ENCODE data around the gene IMP4.

The IMP4 gene

DNA sequence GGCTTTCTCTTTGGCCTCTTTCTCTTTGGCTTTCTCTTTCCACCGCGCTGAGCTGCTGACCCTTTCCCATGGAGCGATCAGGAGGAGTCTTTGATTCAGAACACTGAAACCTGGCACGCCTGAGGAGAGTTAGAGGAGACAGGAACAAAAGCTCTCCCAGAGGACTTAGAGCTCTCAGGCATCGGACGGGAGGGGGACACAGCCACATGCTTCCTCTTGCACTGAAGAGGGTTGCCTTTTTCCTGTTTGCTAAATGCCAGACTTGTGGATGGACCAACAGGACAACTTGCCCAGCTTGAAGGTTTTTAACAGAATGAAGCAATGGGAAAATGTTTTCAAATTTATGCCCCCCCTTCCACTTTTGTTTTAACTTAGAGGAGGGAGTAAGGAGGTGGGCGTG lies 9.5 kb downstream of the IMP4 start:
- ChIA-PET CTCF (interaction anchor here (1.7 kb wide), 1 partner anchor 64 kb away, joined by 6 read pairs; no protein-coding TSS in a partner anchor), POLR2A (ENCODE audit: low non-redundant PET) (no interaction called here)
- peak overlapping the region; percentile 16; the same call in 1 of the 2 replicates for H3K27ac ChIP-seq
- TF ChIP-seq, protein P1, sequence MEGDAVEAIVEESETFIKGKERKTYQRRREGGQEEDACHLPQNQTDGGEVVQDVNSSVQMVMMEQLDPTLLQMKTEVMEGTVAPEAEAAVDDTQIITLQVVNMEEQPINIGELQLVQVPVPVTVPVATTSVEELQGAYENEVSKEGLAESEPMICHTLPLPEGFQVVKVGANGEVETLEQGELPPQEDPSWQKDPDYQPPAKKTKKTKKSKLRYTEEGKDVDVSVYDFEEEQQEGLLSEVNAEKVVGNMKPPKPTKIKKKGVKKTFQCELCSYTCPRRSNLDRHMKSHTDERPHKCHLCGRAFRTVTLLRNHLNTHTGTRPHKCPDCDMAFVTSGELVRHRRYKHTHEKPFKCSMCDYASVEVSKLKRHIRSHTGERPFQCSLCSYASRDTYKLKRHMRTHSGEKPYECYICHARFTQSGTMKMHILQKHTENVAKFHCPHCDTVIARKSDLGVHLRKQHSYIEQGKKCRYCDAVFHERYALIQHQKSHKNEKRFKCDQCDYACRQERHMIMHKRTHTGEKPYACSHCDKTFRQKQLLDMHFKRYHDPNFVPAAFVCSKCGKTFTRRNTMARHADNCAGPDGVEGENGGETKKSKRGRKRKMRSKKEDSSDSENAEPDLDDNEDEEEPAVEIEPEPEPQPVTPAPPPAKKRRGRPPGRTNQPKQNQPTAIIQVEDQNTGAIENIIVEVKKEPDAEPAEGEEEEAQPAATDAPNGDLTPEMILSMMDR (conservative IDR thresholded peaks at IDR 0.05; ENCODE audit: low read depth) = no peak
- no peak for DNase-seq (ENCODE audit: low spot score)

DNA sequence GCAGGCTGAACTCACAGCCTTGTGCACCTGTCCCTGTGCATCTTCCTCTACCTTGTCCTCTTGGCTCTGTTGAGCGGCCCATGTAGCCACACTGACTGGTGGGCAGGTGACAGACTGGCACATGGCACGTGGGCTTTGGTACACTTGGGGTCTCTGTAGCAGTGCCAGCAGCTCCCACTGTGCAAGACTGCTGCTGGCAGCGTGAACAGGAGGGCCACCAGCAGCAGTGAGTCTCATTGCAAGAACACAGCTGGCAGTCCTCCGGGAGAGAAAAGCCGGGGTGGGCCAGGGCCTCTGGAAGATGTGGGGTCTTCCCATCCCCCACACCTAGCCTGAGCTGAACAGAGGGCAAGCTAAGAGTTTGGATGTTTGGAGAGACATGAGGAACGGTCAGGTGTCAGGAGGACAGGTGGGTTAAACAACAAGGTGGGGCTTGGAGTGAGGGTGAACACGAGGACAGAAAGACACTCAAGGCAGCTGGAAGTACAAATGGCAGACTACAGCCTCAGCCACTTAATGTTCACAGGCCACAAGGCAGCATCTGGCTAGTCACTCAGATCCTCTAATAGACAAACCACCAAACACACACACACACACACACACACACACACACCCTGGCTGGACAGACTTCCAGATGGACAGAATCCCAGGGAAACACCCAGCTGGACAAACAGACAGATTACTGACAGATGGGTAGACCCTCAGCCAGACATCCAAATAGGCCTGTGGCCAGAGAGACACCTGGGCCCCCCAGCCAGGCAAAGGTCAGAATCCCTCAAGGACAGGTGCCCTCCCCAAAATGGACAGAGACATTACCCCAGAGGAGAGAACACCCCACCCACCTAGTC lies 10.8 kb downstream of the IMP4 start:
- ChIA-PET POLR2A (ENCODE audit: low non-redundant PET) (no interaction called here), CTCF (interaction anchor here (0.6 kb wide), 1 partner anchor 154 kb away, joined by 3 read pairs; no protein-coding TSS in a partner anchor)
- H3K27ac ChIP-seq = no peak overlapping the region
- DNase-seq (ENCODE audit: low spot score) = no peak
- TF ChIP-seq, protein P1 (conservative IDR thresholded peaks at IDR 0.05; ENCODE audit: low read depth) = no peak

DNA sequence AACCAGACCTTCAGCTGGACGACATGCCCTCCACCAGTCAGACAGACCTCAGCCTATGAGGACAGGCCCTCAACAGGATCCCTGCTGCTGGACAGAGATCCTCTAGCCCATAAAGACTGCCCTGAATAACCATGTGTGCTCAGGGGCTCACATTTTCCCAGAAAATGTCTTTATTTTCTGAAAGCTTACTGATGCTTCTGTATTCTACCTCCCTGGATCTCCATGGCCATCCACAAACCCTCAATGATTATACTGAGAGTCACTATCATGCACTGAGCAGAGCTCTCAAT lies 11.4 kb downstream of the IMP4 start:
- TF ChIP-seq, protein P1 (conservative IDR thresholded peaks at IDR 0.05; ENCODE audit: low read depth) = no peak
- CTCF ChIA-PET = interaction anchor here (1.5 kb wide), 1 partner anchor 8 kb away, joined by 3 read pairs; no protein-coding TSS in a partner anchor
- POLR2A ChIA-PET (ENCODE audit: low non-redundant PET) = no interaction called here
- no peak overlapping the region for H3K27ac ChIP-seq
- no peak for DNase-seq (ENCODE audit: low spot score)

DNA sequence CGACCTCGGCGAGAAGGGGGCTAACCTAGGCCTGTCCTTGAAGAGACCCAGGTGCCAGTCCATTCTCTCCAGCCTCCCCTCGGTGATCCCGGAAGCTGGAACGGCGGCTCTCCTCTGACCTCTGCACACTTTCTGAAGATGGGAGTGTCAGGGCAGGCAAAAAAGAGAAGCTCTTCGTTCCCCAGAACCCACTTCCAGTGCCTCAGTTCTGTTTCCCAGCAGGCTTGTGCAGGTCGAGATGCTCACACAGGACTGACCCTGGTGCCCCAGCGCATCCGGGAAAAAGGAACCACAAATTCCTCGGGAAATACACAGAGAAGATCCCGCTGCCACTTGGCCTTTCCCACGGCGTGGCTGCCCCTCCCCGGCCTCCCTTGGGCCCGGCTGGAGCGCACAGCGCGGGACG lies 12.5 kb downstream of the IMP4 start:
- ChIA-PET POLR2A (ENCODE audit: low non-redundant PET) (interaction anchor here (0.9 kb wide), 1 partner anchor 12 kb away, joined by 4 read pairs; the partner anchor contains the start of gene IMP4), CTCF (interaction anchor here (0.9 to 1.8 kb wide), 4 partner anchors 9 to 23 kb away, joined by 3 to 7 read pairs (median 3); partner anchors contain the start of gene IMP4)
- no peak for DNase-seq (ENCODE audit: low spot score)
- TF ChIP-seq, protein P1 (conservative IDR thresholded peaks at IDR 0.05; ENCODE audit: low read depth) = no peak
- peak overlapping the region; percentile 57 for H3K27ac ChIP-seq

DNA sequence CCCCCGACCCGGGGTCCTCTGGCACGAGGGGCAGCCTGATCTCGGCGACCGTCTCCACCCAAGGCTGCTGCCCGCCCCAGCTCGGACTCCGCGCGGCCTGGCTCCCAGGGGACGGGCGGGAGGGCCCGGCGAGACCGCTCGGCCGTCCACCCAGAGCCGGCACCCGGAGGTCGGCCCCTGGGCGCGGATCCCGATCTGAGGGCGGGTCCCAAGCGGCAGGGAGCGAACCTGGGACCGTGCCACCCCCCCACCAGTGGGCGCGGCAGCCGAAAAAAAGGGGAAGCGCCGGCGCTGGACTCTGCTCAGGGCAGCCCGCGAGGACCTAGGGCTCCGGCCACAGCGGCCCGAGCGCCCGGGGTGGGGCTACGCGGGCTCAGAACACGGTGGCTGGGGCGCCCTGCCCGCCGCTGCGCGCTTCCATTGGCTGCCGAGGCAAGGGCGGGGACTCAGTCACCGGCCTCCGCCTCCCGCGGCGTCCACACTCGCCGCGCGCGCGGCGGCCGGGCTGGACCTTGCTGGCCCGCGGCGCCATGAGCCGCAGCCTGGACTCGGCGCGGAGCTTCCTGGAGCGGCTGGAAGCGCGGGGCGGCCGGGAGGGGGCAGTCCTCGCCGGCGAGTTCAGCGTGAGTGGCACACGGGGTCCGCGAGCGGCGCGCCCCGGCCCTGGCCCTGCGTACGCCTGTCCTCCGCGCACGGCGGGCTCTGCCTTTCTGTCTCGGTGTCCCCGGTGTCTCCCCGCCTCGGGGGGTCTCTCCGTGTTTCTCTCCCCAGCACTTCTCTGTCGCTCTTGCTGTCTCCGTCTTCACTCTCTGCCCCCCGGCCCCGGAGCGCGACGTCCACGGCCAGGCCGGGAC lies 13.1 kb downstream of the IMP4 start, which contains the start of gene PTPN18:
Gene PTPN18, plus strand, starts transcription at position 479 of the 854 bp plus-strand sequence. Its CDS starts 52 bp downstream, at position 531.
- POLR2A ChIA-PET (ENCODE audit: low non-redundant PET) = interaction anchor here (0.8 to 0.9 kb wide), 2 partner anchors 13 kb away, joined by 3 to 4 read pairs; partner anchors contain the start of gene IMP4

More for the DNA sequence above, 13.1 kb downstream of the IMP4 start, which contains the start of gene PTPN18:
- H3K27ac ChIP-seq = peak within 1 kb of the TSS; percentile 57
- TF ChIP-seq, protein P1 (conservative IDR thresholded peaks at IDR 0.05; ENCODE audit: low read depth) = peak; percentile 58
- peak; percentile 74 for DNase-seq (ENCODE audit: low spot score)
- CTCF ChIA-PET = interaction anchor here (0.7 to 1.8 kb wide), 7 partner anchors 9 to 536 kb away, joined by 3 to 7 read pairs (median 3); partner anchors contain the start of gene IMP4
